GM23248 (cell line): ENCODE measurements around the gene R3HDM2.

Source experiments
- EZH2 ChIP-seq: fragments of 200-600 bp; sonication (generic); IDR thresholded peaks from 2 replicates; pipeline ENCODE4 v1.6.1; 2018; ENCODE audit warnings: antibody characterized with exemption, mild to moderate bottlenecking; ENCODE audit not compliant: insufficient read depth, poor library complexity, severe bottlenecking
- EZH2phosphoT487 ChIP-seq: fragments of 200-600 bp; sonication (generic); IDR thresholded peaks from 2 replicates; pipeline ENCODE4 v1.6.1; 2018; ENCODE audit warnings: antibody characterized with exemption, moderate library complexity, mild to moderate bottlenecking, low read depth; ENCODE audit not compliant: insufficient read depth

GRCh38 chr12:57207731-57208630 lies 222.9 kb downstream of the R3HDM2 start:
- no peak for TF ChIP-seq EZH2
- TF ChIP-seq EZH2phosphoT487, result no peak
